Left colon (tissue), 2 donors: ENCODE data around the gene CCNE1. TPM values are rescaled to one million over a fixed set of nuclear protein-coding genes. Genes with fewer than 3 reads are reported as not detected.
A peak's percentile ranks its signal among the peaks of the same experiment; 100 is the strongest.

Experiments used
- ATAC-seq: fragments of 200-7000 bp; cut with Tn5 transposase; one replicate; pipeline ENCODE4 v1.9.1; 2020; ENCODE audit warnings: mild to moderate bottlenecking, moderate library complexity
- DNase-seq, 2 donors: peaks; one replicate each; pipeline ENCODE4 v3.0.0-alpha.2; 2020
- intact Hi-C, 2 donors: fragments of 100-400 bp; cut with DNase I in 1 of 2; cut with micrococcal nuclease in 1 of 2; formaldehyde crosslinking; loops; one replicate each; pipeline versions ENCODE4 v1.11.2 to v1.14.0; 2022; cut with DNase I, micrococcal nuclease
- total RNA-seq, 2 donors: library from RNA; stranded (reverse); fragmentation: NEBNext Ultra II Directional; extraction: Animal tissue kit (Norgen Biotek cat#: 25700); gene quantifications; one replicate each; pipeline ENCODE4 v1.2.1, GENCODE V29; 2021
- donor health status: DM: no; HTN: no; CAD: no.
- donor health status: DM: yes; HTN: yes; CAD: no.

Gene CCNE1
- total RNA-seq, 2 donors from 2014 or later, result 4.0 to 4.5 TPM

DNA sequence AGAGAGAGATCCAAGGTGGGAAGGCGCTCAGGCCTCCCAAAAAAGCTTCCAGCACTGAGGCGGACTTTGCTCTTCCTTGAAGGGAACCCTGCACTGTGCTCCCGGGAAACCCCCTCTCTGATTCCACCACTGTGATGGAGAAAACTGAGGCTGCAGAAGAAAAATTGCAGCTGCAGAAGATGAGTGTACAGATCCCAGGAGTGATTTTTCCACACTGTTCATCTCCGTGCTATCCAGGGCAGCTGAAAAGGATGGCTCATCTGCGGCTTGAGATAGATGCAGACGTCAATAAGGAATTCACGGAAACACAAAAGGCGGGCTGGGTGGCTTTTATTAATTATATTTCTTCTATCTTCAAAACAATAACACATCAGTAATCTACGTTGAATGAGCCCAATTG is 26.2 kb downstream of the CCNE1 start:
- DNase-seq (no peak), ATAC-seq (no peak)
- intact Hi-C loops, result no loop called here

DNA sequence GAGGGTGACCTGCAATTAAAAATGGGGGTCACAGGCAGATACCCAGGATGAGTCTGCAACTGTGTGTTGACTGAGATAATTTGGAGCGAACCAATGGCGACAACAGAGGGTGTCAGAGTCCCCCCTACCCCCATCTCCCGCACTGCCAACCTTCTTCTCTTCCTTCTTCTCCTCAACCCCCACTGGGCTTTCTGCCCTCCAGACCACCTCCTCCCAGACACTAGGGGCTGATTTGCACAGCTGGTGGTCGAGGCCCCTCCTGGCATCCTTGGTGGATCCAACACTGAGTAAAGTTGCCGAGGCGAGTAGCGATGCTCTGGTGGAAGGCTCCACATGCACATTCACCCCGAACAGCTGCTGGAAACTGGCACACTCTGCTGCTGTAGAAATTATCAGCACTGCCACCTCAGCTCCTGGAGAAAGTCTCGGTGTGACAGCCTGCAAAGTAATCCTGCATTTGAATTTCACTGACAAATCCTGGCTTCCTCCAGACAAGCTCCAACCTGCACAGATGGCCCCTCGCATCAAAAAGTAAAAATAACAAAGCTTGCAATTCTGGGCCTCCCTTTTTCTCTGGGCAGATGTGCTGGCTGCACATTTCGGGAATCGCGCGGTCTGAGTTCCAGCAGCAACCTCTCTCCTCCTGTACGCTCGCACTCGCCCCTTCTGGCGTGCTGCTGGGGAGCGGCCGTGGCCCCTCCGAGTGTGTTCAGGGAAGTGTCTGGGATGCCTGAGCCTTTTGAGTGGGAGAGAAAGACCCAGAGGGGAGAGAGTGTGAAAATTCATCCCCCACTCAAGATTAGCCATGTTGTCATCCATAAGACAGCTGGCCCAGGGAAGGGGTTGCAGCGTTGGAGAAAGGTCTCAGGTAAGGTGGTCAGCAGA is 28.5 kb downstream of the CCNE1 start:
- intact Hi-C loops, result no loop called here
- ATAC-seq (no peak), DNase-seq (no peak)

DNA sequence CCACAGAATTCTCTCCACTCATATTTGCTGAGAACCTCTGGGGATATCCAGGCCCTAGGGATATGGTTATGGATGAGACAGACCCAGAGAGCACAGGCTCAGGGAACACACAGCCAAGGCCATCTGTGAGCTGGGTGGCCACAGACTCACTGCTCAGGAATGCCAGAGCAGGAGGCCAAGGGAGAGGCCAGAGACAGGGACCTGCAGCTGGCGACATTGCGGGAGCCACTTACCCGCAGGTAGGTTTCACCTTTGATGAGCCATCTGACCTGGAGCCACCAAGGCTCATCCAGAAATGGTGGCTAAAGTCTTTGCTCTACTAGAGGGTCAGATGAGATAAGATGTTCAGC is 29.4 kb downstream of the CCNE1 start:
- intact Hi-C loops, result no loop called here
- no peak for DNase-seq

DNA sequence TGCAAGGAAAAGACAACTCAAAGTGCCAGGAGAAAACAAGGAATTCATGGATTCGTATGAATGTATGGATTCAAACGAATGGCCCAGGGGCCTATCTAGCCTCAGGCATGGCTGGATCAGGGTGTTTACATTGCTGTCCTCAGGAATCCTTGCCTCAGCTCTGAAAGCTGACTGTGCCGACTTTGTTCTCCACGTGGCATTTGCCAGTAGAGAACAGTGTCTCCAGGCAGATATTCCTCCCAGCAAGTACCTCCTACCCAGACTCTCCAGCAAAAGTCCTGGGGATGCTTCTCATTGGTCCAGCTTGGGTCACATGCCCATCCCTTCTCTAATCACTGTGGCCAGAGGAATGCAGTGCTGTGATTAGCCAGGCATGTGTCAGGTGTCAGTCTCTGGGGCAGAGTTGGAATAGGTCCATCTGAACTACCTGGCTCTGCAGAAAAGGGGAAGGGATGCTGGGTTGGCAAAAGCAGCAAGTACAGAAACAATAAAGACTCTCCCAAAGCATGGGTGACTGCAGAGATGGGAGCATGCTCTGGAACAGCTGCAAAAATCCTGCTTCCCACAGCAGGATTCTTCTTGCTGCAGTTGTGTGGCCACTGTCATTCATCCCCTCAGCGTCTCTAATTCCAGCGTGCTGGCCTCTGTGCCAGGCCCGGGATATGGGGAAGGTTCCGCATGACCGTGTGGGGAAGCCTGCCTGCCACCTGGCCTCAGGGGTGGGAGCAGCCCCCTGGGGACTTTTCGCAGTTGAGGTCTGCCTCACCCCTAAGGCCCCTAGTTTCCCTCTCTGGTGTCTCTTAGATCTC is 30.0 kb downstream of the CCNE1 start:
- ATAC-seq, result no peak
- intact Hi-C loops, result no loop called here
- no peak for DNase-seq

More for the DNA sequence above, 29.4 kb downstream of the CCNE1 start:
- no peak for ATAC-seq

DNA sequence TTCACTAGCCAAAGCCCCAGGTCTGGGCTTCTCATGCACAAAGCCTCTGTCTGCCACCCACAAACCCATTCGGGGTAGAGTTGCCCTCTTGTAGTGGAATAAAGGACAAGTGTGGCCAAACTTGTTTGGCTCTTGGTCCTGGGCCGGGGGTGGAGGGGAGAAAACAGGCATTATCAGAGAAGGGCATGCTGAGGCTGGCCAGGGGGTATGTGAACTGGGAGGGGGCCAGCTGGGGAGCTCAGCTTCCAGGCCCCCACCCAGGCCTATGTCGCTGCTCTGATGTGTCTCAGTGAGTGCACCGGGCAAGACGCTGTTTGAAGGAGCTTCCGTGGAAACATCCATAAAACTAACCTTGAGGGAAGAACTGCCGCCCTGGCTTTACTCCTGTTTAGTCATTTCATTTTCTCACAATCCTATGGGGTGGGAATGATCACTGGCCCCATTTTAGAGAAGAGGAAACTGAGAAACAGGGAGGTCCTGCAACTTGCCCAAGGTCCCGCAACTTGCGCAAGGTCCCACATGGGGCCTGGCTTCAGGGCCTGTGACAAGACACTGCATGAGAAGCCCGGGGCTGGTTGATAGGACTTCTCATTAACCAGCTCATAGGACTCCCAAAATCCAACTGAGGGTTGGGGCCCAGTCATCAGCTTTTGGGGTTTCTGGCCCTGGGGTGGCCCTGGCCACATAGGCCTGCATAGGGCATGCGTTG is 30.8 kb downstream of the CCNE1 start:
- DNase-seq (no peak), ATAC-seq (no peak)
- intact Hi-C loops, result no loop called here

DNA sequence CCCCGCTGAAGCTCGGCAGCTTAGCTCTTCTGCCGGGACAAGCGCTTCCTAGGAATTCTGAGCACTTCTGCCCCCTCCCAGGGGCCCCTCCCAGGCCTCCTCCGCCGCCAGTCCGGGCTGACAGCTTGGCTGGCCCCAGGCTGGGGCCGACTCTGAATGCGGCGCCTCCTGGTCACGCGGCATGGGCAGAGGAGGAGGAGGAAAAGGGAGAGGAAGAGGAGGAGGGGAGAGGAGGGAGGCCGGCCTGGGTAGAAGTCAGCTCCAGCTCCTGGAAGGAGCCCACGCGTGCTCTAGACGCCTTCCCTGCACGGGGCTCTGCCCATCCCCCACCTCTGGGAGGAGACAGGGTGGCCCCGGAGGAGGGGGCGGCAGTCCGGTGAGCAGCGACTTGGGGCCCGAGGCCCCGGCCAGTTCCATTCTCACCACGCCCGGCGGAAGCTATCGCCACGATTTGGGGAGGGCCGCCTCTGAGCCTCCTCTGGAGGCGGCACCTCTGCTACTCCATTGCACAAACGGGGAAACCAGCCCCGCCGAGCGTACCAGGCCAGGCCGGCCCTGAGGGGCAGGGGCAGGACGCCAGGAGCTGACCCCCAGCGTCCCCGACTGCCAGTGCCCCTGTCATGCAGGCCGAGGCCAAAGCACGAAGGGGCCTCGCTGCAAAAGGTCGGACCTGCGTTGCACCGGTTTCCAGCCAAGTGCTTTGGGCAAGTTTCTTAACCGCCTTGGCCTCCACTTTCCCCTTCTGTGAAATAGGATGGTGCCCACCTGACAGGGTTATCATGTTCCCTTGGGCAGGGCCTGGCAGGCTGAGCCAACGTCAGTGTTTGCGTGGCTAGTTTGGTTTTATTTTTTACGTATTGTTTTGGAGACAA is 31.6 kb downstream of the CCNE1 start:
- ATAC-seq (no peak), DNase-seq (peak; percentile 40 to 44)
- intact Hi-C loops, result no loop called here

DNA sequence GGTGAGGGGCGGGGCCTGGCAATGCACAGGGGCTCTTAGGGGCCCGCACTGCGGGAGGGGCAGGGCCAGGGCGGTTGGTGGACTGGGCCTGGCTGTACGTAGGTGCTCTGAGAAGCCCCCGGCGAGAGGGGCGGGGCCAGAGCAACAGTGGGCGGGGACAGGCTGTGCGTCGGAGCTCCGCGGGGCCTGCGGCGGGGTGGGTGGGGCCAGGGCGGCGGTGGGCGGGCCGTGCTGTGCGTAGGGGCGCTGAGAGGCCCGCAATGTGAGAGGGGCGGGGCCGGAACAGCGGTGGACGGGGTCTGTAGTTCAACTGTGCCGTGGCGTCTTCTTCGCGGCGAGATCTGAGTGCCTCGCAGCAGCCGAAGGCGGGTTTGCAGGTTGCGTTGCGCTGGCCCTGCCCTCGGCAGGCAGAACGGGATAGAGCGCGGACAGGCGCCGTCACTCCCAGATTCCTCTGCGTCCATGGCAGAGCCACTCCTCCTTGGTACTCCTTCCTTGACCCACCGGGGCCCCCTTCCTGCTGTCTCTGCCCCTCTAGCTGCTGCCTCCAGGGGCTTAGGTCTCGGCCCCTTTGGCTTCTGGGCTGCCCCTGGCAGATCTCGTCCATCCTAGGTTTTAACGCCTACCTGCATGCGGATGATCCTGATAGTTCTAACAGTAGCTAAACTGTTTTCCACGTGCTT is 33.2 kb downstream of the CCNE1 start:
- DNase-seq (peak; percentile 96 to 98), ATAC-seq (peak; percentile 82)
- intact Hi-C loops, result no loop called here

DNA sequence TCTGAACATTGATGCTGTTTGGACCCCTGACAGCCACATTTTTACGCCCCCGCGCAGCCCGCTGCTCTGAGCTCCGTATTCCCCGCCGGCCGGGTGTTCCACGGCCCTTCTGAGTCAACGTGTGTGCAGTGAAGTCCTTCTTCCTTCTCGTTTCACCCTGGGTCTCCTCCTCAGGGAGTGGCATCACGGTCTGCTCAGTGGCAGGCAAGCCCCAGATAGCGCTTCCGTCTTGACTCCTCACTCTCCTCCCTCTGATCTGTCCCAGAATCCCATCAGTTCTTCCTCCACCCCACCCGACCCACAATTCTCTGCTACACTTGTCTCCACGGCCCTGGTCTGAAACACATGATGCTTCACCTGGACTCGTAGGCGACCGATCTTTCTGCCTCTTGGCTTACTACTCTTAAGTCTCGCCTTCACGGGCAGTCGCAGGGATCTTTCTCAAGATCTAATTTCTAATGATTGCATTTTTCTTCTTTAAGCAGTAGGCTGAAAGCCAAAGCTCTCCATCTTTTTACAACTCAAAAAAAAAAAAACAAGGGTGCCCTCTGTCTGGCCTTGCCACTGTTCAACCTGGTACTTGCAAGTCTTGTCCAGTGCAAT is 33.9 kb downstream of the CCNE1 start:
- intact Hi-C loops, result no loop called here
- ATAC-seq (peak; percentile 23), DNase-seq (peak; percentile 50 to 56)

DNA sequence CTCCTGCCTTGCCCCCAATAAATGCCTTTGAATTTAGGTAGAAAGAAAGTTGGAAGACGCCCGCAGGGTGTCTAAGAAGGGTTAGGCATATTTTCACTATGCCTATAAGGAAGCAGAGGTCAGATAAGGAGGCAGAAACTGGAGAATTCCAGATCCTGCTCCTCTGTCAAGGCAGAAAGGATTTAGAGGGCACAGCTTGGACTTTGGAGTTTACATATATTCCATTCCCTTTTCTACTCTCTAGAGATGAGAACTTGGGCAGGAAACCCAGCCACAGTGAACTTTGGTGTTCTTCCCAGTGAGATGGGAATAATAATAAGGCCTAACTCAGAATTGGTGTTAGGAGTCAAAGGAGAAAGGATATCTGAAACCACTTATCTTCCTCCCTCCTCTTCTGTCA is 37.4 kb downstream of the CCNE1 start:
- intact Hi-C loops, result no loop called here
- DNase-seq (no peak), ATAC-seq (no peak)

DNA sequence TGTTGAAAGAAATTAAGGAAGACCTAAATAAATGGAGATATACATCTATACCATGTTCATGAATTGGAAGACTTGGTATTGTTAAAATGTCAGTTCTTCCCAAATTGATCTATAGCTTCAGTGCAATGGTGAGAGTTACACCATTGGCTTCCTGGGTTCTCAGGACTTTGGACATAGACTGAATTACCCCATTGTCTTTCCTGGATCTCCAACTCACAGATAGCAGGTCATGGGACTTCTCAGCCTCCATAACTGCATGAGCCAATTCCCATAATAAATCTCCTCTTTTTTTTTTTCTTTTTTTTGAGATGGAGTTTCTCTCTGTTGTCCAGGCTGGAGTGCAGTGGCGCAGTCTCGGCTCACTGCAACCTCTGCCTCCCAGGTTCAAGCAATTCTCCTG is 38.7 kb downstream of the CCNE1 start:
- intact Hi-C loops, result no loop called here
- DNase-seq (no peak), ATAC-seq (no peak)

DNA sequence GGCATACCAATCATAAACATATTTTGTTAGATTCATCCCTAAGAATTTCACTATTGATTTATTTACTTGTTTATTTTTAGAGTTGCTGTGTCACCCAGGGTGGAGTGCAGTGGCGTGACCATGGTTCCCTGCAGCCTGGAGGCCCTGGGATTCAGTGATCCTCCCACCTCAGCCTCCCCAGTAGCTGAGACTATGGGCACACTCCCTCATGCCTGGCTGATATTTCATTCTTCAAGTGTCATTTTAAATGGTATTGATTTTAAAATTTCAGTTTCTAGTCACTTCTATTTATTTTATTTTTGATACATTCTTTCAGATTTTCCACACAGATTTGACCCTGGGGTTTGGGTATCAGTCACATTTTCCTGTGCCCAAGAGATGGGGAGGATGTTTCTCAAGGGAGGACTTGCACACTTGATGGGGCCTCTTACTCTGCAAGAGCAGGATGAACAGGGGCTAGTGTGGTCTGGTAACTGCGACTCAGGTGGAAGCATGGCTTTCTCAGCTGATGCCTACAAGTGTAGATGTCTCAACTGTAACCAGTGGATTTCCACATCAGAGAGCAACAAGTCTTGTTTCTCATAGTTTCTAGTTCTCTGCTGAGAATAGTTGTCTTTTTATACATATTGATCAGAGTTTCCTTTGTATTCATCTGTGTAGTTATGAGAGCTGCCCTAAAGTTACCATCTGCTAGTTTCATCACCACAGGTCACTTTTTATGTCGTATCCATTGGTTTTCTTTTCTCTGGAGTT is 40.2 kb downstream of the CCNE1 start:
- no peak for DNase-seq
- no peak for ATAC-seq
- intact Hi-C loops, result no loop called here

DNA sequence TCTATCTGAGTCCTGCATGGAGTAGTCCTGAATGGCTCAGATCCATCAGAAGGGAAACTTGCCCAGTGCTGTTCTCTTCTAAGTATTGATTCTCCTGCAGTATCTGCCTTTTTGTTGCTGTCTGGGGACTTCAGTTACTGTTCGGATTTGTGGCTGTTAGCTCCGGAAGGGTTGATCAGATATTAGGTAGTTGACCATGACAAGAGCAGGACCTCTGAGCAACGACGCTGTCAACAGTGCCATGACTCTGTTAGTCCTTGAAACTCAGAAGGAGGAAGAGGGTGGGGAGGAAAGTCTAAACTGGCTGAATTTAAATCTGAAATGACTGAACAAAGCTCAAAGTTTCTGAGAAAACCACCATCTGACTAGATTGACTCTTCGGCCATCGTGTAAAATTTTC is 42.2 kb downstream of the CCNE1 start:
- DNase-seq, result no peak
- intact Hi-C loops, result no loop called here
- ATAC-seq, result no peak

DNA sequence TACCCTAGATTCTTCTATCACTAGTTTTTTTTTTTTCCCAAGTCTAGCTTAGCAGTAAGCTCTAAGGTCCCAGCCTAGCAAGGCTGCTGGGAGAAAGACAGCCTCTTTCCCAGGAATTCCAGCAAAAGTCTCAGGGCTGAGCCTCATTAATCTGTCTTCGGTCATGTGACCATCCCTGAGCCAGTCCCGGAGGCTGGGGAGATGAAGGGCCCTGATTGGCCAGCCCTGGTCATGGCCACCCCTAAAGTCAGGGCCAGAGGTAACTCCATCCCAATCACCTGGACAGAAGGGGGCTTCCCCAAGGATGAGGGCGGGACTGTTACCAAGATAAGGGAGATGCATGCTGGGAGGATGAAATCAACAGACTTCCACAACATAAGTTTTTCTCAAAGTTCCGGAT is 43.3 kb downstream of the CCNE1 start:
- DNase-seq, result no peak
- intact Hi-C loops, result no loop called here
- ATAC-seq, result no peak

DNA sequence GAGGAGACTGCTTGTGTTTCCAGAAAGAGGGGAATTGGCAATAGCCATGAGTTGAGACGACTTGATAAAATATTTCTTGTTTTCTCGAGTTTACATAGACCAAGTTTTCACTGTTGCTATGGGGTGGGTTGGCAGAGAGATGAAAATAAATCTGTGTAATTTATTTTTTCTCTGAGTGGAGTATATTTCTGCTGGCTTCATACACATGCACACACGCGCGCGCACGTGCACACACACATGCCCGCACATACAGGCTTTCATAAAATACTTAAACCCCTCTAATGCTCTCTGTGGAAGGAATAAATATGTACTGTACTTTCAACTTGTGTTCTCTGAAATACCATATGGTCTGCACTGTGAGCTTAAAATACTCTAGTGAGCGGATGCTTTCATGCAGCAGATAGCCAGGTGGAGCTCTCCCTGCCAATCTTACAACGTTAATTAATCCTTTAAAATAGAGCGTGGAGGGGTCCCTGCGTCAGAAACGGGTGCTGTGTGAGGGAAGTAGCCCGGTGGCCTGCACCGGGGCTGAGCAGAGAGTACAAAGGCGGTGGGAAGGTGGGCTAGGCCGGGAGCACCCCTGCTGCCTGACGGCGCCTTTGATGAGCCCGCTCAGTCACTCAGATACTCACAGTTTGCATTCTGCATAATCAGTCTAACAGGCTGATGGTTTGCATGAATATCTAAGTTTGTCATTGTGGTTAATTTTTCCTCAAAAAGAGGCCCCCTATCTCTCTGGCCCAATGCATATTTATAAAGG is 44.1 kb downstream of the CCNE1 start:
- DNase-seq, result no peak
- intact Hi-C loops, result no loop called here
- no peak for ATAC-seq

DNA sequence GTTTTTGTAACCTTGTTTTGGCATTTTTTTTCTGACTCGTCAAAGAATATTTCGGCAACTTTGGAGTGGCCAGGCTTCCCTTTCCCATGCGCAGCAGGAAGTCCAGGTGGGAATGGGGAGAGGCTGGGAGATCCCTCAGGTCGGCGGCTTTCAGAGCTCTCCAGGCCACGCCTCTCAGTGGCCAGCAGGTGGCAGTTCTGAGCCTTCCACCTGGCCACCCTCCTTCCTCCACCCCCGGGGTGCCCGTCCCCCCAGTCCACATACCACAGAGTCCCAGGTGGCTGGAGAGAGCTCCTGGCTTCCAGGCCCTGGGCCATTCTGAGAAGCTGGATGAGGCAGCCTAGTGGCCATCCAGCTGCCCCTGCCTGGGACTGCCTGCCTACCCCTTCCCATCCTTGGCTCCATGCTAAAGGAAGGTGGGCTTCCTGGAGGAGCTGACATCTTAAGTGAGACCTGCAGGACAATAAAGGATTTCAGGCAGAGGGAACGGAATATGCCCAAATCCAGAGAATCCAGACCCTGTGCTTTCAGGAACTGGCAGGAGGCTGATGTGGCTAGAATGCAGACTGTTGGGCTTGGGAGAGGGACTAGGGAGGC is 46.3 kb downstream of the CCNE1 start:
- DNase-seq, result peak in 1 of 2 donors; percentile 38
- ATAC-seq, result peak; percentile 82
- intact Hi-C loops, result no loop called here

DNA sequence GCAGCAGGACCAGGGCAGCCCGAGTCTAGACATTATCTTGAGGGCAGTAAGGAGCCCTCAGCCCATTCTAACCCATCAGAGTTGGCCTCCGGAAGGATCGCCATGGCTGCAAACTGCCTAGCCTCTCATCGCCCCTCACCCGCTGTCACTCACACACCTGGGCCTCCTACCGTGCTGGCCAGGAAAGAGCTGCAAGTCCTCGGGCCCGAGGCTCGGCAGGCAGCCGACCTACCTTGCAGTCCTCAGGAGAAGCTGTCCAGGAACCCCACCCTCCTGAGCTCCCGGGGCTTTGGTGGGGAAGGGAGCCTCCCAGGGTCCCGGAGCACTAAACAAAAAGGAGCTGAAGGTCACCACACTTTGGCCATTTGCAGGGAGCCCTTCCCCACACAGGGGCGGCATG is 46.8 kb downstream of the CCNE1 start:
- DNase-seq, result no peak
- intact Hi-C loops, result no loop called here
- no peak for ATAC-seq
